Endothelial cell of umbilical vein (primary cell): ENCODE data around the gene KCNK15. TPM values are rescaled to one million over a fixed set of nuclear protein-coding genes. Genes with fewer than 3 reads are reported as not detected.

Source experiments
- BruUV-seq: library from RNA; stranded (reverse); fragments of 400-500 nt; replicated peaks from 2 replicates; lab custom pipeline; 2021; lab: Mats Ljungman, UMichigan
- CTCF ChIA-PET: fragments of 300-600, 350-600 bp; sonication (Branson Sonifier 250); formaldehyde crosslinking; loops from one replicate; lab custom pipeline; 2021; ENCODE audit warnings: antibody characterized with exemption, inconsistent platforms; lab: Charles Lee
- POLR2A ChIA-PET: fragments of 300-600, 350-600 bp; sonication (Branson Sonifier 250); formaldehyde crosslinking; loops from one replicate; lab custom pipeline; 2021; ENCODE audit warnings: antibody characterized with exemption, inconsistent platforms; lab: Charles Lee
- DNase-seq: peaks from one replicate; pipeline ENCODE4 v3.0.0-alpha.2; 2011; ENCODE audit warnings: low read depth, low spot score
- FAIRE-seq: peaks from 2 replicates; lab custom pipeline; 2011; peaks lifted over from hg19 to GRCh38; lab: Jason Lieb, UNC
- H2AFZ ChIP-seq: 2 replicates; pipeline ENCODE4 v1.6.0; 2012; ENCODE audit warnings: low read depth, low read length, control low read depth, inconsistent platforms
- H3K27ac ChIP-seq: 2 replicates; pipeline ENCODE4 v1.5.1; 2011; ENCODE audit warnings: low read depth, mild to moderate bottlenecking, control low read depth, low read length, moderate library complexity; ENCODE audit not compliant: insufficient read depth
- H3K27me3 ChIP-seq, 2 experiments: 2 replicates each; pipeline versions ENCODE4 v1.6.0 to v1.6.1; 2011; ENCODE audit warnings: low read length in 2 of 2, mixed read lengths in 1 of 2; ENCODE audit not compliant: control insufficient read depth in 2 of 2, insufficient read depth in 2 of 2
- H3K36me3 ChIP-seq, 2 experiments: 2 replicates in 1 of 2; 3 replicates in 1 of 2; pipeline ENCODE4 v1.5.1; 2011; ENCODE audit warnings: low read length in 2 of 2, mild to moderate bottlenecking in 1 of 2, moderate library complexity in 1 of 2; ENCODE audit not compliant: control insufficient read depth in 2 of 2, insufficient read depth in 2 of 2; ENCODE audit errors: extremely low read depth in 1 of 2
- H3K4me1 ChIP-seq: 3 replicates; pipeline ENCODE4 v1.5.1; 2011; ENCODE audit warnings: mild to moderate bottlenecking, low read length; ENCODE audit not compliant: control insufficient read depth, insufficient read depth; ENCODE audit errors: extremely low read depth
- H3K4me2 ChIP-seq: 2 replicates; pipeline ENCODE4 v1.6.1; 2011; ENCODE audit warnings: low read length, control low read depth, mixed read lengths; ENCODE audit not compliant: insufficient read depth
- H3K4me3 ChIP-seq, 3 experiments: fragments of 200-600 bp in 1 of 3; sonication (generic), shearing (Covaris generic) in 1 of 3; replicated peaks in 1 of 3; 2 replicates each; pipeline ENCODE4 v1.5.1; 2011 to 2016; ENCODE audit warnings: control low read depth in 3 of 3, low read length in 3 of 3, mild to moderate bottlenecking in 2 of 3, inconsistent platforms in 1 of 3, low read depth in 1 of 3, moderate library complexity in 1 of 3; ENCODE audit not compliant: insufficient read depth in 1 of 3
- H3K79me2 ChIP-seq: 2 replicates; pipeline ENCODE4 v1.6.0; 2012; ENCODE audit warnings: low read length, inconsistent platforms; ENCODE audit not compliant: control insufficient read depth, insufficient read depth
- H3K9ac ChIP-seq: replicated peaks from 2 replicates; pipeline ENCODE3; 2011; ENCODE audit warnings: low read length, control low read depth; ENCODE audit not compliant: insufficient read depth; ENCODE audit errors: extremely low read depth
- H3K9me1 ChIP-seq: replicated peaks from 3 replicates; pipeline ENCODE4 v1.6.0; 2011; ENCODE audit warnings: mild to moderate bottlenecking, low read length; ENCODE audit not compliant: control insufficient read depth, insufficient read depth; ENCODE audit errors: extremely low read depth
- H3K9me3 ChIP-seq: replicated peaks from 2 replicates; pipeline ENCODE4 v1.5.1; 2012; ENCODE audit warnings: low read length, inconsistent platforms; ENCODE audit not compliant: control insufficient read depth, insufficient read depth
- H4K20me1 ChIP-seq: replicated peaks from 2 replicates; pipeline ENCODE3; 2011; ENCODE audit warnings: mild to moderate bottlenecking, low read length; ENCODE audit not compliant: control insufficient read depth, insufficient read depth; ENCODE audit errors: extremely low read depth
- EZH2 ChIP-seq: IDR thresholded peaks from 2 replicates; pipeline ENCODE4 v1.6.1; 2012; ENCODE audit warnings: borderline replicate concordance, low read depth, mild to moderate bottlenecking, moderate library complexity, low read length, inconsistent platforms; ENCODE audit not compliant: severe bottlenecking
- FOS ChIP-seq: IDR thresholded peaks from 2 replicates; pipeline ENCODE4 v1.6.1; 2011; ENCODE audit warnings: mild to moderate bottlenecking, low read length, moderate library complexity, borderline replicate concordance; ENCODE audit not compliant: insufficient read depth
- GATA2 ChIP-seq: IDR thresholded peaks from 2 replicates; pipeline ENCODE4 v1.7.0; 2011; ENCODE audit warnings: low read depth, mild to moderate bottlenecking, moderate library complexity, mixed read lengths, low read length; ENCODE audit not compliant: insufficient read length, insufficient read depth
- JUN ChIP-seq: IDR thresholded peaks from 2 replicates; pipeline ENCODE4 v1.6.1; 2011; ENCODE audit warnings: borderline replicate concordance, low read depth; ENCODE audit not compliant: insufficient read length, insufficient read depth
- MYC ChIP-seq: IDR thresholded peaks from one replicate; pipeline ENCODE4 v1.6.1; 2011; ENCODE audit warnings: mild to moderate bottlenecking, low read depth, low read length
- POLR2A ChIP-seq: IDR thresholded peaks from 2 replicates; pipeline ENCODE4 v1.6.1; 2012; ENCODE audit warnings: low read depth, mild to moderate bottlenecking, control low read depth, low read length
- POLR2AphosphoS5 ChIP-seq: IDR thresholded peaks from 2 replicates; pipeline ENCODE4 v1.6.1; 2012; ENCODE audit warnings: low read depth, mild to moderate bottlenecking, control low read depth, low read length, moderate library complexity; ENCODE audit not compliant: insufficient read depth
- dilution Hi-C: fragments of 300-500 bp; cut with MboI; formaldehyde crosslinking; loops from one replicate; pipeline ENCODE4 v1.15.0; 2019; ENCODE audit warnings: low sequenced_read_pairs; ENCODE audit not compliant: extremely low pct_ligation_motif_present
- intact Hi-C: fragments of 100-400 bp; cut with micrococcal nuclease; formaldehyde crosslinking; loops from one replicate; pipeline ENCODE4 v1.10.0; 2022
- polyA plus RNA-seq, 4 experiments: library from polyadenylated mRNA; depleted of rRNA in 3 of 4; stranded (reverse) in 3 of 4; unstranded in 1 of 4; fragments of >200 nt; gene quantifications; 2 replicates each; pipeline versions ENCODE4 v1.2.1 to v1.2.3, GENCODE V29; 2011 to 2012; ENCODE audit warnings: missing spikeins in 1 of 4
- total RNA-seq: library from RNA; stranded (reverse); gene quantifications from 2 replicates; pipeline ENCODE4 v1.2.3, GENCODE V29; 2021
- TF ChIP-seq, protein P1 (sequence below), 2 donors: IDR thresholded peaks; 1 replicate in 1 of 2; 2 replicates in 1 of 2; pipeline ENCODE4 v1.5.1; 2011; ENCODE audit warnings: low read length in 2 of 2, mild to moderate bottlenecking in 2 of 2, moderate library complexity in 2 of 2, control low read depth in 1 of 2, inconsistent platforms in 1 of 2, low read depth in 1 of 2; ENCODE audit not compliant: insufficient read depth in 1 of 2; ENCODE audit errors: extremely low read depth in 1 of 2
- TF ChIP-seq, protein P2 (sequence below): IDR thresholded peaks from 2 replicates; pipeline ENCODE4 v1.6.1; 2011; ENCODE audit not compliant: insufficient read depth, insufficient read length

The KCNK15 gene
- total and polyA plus RNA-seq, 2 donors (not counting 3 experiments of a cell fraction or from before 2014, with no cell fraction given) = 0.06 TPM; not detected in 1

DNA sequence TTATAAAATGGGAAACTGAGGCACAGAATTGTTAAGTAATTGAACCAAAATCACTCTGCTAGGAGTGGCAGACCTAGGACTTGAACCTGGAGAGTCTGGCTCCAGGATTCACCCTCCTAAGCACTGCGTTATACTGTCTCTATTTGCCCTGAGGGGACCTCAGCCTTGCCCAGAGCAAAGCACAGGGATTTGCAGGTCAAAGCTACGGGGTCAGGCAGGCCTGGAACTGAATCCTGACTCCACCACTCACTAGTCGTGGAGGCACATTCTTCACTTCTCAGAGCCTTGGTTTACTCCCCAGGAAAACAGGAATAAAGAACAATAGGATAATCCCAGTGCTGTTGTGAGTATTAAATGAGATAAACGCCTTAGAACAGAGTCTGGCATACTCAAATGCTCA is 19.4 kb downstream of the KCNK15 start:
- Histone ChIP-seq H3K79me2 (no peaks in the 10 kb centered on the region), H3K27ac (no peak overlapping the region), H3K9me1 (no peaks in the 10 kb centered on the region), H3K4me3 (no peak overlapping the region), H3K9ac (no peak overlapping the region), H4K20me1 (no peaks in the 10 kb centered on the region), H3K4me1 (no peaks in the 10 kb centered on the region), H3K9me3 (no peaks in the 10 kb centered on the region), H3K27me3 (peaks cover 15 to 19% of the 10 kb centered on the region in 2 experiments), H3K36me3 (no peaks in the 10 kb centered on the region), H2AFZ (no peak overlapping the region), H3K4me2 (no peak overlapping the region)
- BruUV-seq = no TSS peak
- dilution Hi-C loops (no loop called here), intact Hi-C loops (no loop called here)
- no peak for TF ChIP-seq GATA2
- TF ChIP-seq FOS = no peak
- TF ChIP-seq MYC = no peak
- no peak for TF ChIP-seq POLR2AphosphoS5
- ChIA-PET POLR2A (no interaction called here), CTCF (no interaction called here)
- FAIRE-seq (no peak), DNase-seq (no peak)

DNA sequence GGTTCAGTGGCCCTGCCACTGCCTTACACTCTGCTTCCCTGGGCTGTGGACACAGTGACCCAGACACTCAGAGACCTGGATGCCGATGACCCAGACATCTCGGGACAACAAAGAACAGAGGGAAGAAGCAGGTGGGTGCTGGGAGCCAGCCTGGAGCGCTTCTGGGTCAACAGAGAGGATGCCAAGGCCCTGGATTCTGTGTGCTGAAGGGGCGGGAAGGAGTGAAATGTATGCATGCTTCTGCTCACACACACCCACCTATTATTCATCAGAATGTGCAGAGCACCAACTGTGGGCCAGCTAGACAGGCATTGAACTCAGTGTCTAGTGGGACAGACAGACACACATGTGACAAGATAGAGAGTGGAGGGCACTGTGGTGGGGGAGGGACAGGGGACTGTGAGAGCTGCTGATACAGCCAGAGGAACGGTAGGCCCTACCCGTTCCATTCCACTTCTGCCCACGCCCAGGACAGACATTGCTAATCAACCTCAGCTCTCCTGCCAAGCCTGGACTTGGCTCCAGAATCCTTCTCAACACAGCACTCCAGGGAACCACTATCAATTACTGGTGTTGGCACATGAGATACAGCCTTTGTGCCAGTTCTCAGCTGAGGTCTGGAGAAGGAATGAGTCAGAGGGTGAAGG is 20.2 kb downstream of the KCNK15 start:
- ChIA-PET CTCF (no interaction called here), POLR2A (no interaction called here)
- no peaks in the 10 kb centered on the region for H3K4me1 ChIP-seq
- DNase-seq (no peak), FAIRE-seq (no peak)
- H3K9me3 ChIP-seq = no peaks in the 10 kb centered on the region
- no peaks in the 10 kb centered on the region for H4K20me1 ChIP-seq
- peaks cover 13% of the 10 kb centered on the region in 2 experiments for H3K27me3 ChIP-seq
- H3K4me2 ChIP-seq = no peak overlapping the region
- H3K79me2 ChIP-seq = no peaks in the 10 kb centered on the region
- TF ChIP-seq EZH2 = no peak
- TF ChIP-seq MYC = no peak
- no peak for TF ChIP-seq JUN
- TF ChIP-seq, protein P1, sequence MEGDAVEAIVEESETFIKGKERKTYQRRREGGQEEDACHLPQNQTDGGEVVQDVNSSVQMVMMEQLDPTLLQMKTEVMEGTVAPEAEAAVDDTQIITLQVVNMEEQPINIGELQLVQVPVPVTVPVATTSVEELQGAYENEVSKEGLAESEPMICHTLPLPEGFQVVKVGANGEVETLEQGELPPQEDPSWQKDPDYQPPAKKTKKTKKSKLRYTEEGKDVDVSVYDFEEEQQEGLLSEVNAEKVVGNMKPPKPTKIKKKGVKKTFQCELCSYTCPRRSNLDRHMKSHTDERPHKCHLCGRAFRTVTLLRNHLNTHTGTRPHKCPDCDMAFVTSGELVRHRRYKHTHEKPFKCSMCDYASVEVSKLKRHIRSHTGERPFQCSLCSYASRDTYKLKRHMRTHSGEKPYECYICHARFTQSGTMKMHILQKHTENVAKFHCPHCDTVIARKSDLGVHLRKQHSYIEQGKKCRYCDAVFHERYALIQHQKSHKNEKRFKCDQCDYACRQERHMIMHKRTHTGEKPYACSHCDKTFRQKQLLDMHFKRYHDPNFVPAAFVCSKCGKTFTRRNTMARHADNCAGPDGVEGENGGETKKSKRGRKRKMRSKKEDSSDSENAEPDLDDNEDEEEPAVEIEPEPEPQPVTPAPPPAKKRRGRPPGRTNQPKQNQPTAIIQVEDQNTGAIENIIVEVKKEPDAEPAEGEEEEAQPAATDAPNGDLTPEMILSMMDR (IDR thresholded peaks at IDR 0.05; ENCODE audit: extremely low read depth in 1 of 2, insufficient read depth in 1 of 2, low read depth in 1 of 2, low read length in 2 of 2) = no peak
- TF ChIP-seq FOS = no peak
- TF ChIP-seq POLR2A = no peak
- TF ChIP-seq, protein P2, sequence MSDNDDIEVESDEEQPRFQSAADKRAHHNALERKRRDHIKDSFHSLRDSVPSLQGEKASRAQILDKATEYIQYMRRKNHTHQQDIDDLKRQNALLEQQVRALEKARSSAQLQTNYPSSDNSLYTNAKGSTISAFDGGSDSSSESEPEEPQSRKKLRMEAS = no peak
- no peak for TF ChIP-seq POLR2AphosphoS5
- TF ChIP-seq GATA2 = no peak
- BruUV-seq = no TSS peak
- no peak overlapping the region for H2AFZ ChIP-seq
- no peaks in the 10 kb centered on the region for H3K9me1 ChIP-seq
- intact Hi-C loops (no loop called here), dilution Hi-C loops (no loop called here)
- no peaks in the 10 kb centered on the region for H3K36me3 ChIP-seq
- no peak overlapping the region for H3K4me3 ChIP-seq
- no peak overlapping the region for H3K9ac ChIP-seq
- no peak overlapping the region for H3K27ac ChIP-seq
